NCI-H748 (cell line): Measurements from ENCODE around the gene ADAMTS9.

ENCODE experiments used
- DNase-seq: peaks from one replicate; lab custom pipeline; 2025; ENCODE audit not compliant: unreplicated experiment; lab: John Stamatoyannopoulos, UW

The ADAMTS9 gene

DNA sequence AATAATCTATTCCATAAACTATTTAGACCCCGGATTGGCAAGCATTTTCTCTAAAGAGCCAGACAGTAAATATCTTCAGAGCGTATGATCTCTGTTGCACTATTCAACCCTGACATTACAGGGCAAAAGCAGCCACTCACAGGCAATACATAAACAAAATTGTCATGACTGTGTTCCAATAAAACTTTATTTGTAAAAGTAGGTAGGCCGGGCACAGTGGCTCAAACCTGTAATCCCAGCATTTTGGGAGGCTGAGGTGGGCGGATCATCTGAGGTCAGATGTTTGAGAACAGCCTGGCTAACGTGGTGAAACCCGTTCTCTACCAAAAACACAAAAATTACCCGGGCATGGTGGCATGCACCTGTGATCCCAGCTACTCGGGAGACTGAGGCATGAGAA is 66.5 kb downstream of the ADAMTS9 start:
- no peak for DNase-seq

DNA sequence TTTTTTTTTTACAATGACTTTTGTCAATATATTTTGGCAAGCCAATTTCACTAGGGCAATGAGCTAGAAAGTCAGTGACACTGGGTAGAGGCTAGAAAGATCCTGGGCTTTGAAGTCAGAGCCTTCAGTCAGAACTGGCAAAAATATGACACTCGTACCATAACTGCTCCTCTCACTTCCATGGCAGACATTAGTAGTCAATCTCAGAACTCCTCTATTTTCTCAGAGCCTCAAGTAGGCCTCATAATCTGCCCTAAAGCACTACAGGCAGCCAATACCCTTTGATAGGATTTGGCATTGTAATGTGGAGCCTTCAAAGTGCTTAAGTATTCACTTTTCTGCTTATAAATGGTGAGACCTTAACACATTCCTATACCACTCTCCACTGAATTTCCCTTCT is 67.8 kb downstream of the ADAMTS9 start:
- no peak for DNase-seq

DNA sequence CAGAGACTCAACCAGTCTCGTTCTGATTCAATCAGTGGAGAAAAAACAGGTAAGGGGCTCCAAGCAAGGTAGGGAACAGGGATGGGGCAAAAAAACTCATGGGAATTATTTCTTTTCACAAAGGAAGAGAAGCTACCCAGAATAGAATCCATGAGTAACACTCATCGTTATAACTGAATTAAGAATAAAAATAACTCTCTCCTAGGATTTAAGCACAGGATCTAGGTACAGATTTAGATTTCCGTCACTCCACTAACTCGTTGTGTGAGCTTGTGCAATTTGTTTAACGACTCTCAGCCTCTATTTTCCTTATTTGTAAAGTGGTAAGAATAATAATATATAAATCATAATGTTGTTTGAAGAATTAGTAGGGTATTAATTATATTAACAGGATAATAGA is 68.6 kb downstream of the ADAMTS9 start:
- no peak for DNase-seq

DNA sequence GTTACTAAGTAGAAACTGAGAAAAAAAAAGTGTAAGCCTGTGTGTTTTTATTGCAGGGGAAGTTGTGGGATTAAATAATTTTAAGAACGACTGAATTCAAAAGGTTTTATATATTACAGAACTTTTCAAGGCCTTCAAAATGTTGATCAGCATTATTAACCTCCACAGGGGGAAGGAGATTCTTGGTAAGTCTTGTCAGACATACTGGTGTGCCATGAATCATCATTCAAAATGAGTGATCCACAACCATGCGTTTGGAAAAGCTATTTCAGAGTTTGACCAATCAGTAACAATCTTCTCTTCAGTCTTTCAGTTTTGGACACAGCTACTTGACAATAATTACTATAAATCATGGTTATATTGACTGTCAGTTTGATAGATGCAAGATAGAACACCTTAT is 70.2 kb downstream of the ADAMTS9 start:
- DNase-seq: no peak

DNA sequence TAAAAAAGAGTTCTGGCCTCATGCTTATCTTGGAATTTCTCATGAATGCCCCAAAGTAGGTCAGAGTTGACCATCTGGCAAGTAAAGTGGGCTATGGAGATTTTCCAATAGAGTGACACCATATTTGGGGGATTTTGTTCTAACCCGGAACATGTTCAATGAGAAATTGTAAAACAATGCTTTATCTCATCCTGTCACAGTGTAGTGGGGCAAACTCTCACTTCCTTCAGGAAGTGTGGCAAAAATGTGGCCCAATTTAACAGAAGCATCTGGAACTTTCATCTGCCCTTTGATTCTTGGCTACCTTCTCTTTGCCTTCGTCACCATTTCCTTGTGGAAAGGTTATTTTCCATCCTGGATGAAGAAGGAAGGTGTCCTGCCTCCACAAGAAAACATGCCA is 70.8 kb downstream of the ADAMTS9 start:
- DNase-seq: no peak

DNA sequence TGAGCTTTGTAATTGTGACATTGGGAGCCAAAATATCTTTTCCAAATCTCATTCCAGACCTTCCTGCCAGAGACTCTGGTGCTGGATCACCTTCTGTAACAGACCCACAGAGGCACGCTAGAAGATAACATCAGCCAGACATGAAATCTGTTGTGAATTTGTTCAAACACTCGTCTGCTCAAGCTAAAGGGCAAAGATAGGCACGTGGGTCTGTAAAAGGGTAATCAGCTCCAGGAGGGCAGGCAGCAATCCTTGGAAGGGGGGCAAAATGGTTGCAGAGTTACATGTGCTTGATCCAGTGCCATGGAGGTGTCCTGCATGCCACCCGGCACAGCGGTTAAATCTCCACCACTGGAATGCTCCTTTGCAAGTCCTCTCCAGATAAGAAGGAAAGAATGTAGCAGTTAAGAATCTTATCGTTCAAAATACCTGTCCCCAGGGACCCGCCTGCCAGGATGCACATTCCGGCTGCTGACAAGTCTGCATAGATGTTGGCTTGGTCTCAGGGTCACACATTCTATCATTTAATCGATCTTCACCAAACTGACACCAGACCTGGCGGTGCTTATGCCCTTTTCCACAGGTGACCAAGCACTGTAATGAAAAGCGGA is 74.8 kb downstream of the ADAMTS9 start:
- DNase-seq: peak; percentile 1

DNA sequence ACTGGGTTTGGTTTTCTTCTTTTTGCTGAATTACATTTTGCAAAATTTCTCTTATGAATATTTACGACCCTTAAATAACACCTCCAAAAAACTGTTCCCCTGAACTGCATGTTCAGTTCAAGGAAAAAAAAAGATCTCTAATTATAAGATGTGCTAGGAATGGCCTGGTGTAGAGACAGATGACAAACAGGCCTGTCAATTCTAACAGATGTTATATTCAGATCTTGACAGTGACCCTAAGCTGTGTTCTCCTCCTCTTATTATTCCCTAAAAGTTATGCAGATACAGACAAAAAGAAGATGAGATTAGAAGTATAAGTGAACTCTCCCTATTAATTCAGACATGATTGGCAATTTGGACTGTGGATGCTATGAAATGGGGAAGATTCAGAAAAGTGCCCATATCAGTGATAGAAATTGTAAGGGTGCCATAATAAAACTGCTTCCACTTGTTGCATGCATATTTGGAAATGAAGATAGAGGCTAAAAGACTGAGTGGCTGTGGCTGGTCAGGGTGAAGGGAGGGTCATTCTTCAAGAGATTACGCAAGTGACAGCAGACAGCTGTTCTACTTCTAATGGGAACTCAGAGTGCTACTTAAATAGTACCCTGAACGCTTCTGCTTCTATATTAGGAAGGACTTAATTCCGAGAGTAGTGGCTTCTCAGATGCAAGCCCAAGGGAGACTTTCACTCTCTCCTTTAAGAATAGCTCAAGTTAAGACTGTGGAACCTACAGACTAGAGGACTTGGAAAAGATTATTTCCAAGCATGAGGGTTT is 75.5 kb downstream of the ADAMTS9 start:
- DNase-seq: no peak

DNA sequence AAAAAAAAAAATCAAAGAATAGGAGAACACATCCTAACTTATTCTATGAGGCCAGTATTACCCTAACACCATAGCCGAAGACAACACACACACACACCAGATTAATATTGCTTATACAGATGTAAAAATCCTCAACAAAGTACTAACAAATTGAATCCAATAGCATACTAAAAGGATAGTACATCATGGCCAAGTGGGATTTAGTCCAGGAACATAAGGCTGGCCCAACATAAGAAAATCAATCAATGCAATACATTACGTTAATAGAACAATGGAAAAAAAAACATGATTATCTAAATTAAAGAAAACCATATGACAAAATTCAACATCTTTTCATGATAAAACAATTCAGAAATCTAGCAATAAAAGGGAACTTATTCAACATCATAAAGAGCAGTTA is 79.1 kb downstream of the ADAMTS9 start:
- no peak for DNase-seq

DNA sequence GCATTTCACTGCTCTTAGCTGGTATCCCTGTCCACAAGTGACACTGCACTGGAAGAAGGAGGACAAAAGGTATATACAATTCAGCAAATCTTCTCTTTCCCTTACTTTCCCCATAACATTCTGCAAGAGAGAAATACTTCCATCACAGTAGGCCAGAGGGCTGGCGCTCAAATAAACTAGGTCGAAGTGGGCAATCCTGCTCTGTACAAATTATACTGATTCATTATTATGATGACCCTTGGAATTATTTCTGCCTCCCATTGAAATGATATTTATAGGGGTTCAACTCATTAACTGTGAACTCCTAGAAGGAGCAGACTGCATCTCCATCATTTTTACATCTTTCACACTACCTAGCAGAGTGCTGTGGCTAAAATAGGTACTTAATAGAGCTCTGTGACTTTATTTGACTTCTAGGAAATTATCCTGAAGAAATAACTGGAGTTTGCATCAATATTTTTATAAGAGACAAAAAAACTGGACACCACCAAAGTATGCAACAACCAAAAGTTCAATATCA is 80.7 kb downstream of the ADAMTS9 start:
- no peak for DNase-seq

DNA sequence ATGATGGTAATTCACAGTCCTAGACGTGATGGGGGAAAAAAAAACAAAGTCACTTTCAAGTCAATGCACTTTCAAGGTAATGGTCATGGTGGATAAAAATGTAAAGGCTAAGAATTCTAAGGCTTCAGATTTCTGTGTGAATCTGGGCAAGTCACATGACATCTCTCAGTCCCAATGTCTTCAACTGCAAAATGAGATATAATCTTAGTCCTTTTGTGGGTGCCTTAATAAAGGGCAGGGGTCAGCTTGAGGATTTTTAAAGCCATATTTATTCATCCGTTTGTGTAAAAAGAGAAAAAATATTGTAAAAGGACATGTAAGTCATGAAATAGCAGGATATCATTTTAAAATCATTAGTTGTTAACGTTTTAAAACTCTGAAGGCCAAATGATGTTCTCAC is 83.5 kb downstream of the ADAMTS9 start:
- no peak for DNase-seq

DNA sequence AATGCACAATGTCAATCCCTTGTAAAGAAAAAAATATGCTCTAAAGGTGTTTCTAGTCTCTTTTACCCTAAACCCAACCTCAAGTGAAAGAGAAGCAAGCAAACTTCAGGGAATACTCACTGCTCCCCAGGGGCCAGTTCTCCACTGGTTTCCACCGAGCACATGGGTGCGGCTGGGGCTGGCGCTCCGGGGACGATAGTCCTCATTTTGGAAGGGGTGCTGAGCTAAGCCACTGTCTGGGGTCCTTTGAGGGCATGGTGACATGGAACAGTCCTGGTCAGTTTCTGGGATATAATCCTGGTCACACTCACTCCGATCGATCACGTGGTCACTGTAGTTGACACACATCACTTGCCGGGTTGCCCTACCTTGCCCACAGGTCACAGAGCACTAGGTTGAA is 86.0 kb downstream of the ADAMTS9 start:
- DNase-seq: no peak

DNA sequence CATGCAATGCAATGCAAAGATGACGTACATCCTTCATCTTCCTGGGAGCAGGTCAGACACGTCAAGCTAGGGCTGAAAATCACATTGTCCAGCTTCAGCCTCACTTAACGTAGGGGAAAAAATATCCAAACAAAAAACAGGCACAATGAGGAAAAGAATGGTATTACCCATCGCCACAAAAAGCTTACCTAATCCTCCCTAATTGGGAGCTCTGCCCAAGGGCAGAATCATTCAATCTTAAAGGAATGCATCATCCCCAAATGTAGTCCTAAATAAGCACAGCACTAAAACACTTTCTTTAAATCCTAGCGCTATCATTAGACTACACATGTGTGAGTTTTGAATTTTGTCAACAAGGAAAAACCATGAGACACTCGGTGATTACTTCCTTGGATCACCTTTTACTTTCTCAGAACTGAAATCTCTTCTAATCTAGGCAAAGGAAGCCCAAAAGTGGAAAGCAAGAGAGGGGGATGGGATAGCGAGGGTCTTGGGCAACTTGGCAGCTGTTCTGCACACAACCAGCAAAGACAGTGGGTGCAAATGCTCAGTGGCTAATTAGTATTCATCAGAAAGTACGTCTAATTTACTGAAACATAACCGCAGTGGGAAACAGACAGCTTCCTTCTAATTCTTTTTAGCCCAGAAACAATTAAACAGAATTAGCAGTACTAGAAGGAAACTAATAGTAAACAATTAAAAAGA is 87.4 kb downstream of the ADAMTS9 start:
- DNase-seq: peak; percentile 1

DNA sequence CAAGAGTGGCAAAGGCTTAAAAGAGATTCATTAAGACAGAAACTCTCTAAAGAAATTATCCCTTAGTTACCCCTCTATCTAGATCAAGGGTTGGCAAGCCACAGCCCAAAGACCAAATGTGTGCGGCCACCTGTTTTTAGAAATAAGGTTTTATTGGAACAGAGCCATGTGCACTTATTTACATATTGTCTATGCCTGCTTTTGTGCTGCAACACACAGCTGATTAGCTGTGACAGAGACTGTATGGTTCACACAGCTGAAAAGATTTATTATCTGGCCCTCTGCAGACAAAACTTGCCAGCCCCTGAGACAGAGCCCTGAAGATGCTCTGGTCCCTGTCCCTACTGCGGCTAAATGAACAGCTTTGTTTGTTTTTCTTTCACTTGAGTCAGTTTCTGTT is 88.1 kb downstream of the ADAMTS9 start:
- peak; percentile 71 for DNase-seq

DNA sequence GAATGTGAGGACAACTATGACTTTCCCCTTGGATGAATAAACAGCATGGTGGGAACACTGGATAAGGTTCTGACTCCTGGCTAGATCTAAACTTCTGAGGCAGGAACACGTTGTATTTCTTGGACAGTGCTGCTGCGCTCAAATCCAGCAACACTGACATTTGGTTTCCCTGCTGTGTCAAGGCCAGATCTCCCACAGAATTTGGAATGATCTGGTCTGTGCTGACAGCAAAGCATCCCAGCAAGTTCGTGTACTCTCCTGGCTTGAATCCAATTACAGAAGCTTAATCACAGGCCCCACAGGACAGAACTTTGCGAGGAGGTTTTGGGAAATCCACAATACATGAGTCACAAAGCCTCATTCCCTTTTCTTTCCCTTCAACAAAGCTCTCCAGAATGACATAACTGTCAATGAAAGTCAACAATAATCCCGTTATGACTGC is 92.5 kb downstream of the ADAMTS9 start:
- DNase-seq: no peak

DNA sequence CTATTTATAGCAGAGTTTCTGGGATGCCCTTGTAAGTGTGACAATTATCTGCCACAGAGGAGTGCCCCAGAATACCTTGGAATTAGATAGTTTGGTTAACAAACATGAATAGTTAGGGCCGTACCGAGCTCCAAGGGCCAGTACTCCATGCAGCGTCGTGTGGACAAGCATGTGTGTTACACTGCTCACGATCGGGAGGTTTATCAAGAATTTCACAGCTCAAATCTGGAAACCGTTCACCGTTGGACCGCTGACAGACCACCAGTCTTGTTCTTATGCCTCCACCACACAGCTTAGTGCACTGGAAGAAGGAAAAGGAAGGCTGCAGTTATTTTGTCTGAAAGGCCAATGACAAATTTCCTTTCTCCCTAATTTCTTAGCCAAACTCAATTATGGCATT is 93.7 kb downstream of the ADAMTS9 start:
- no peak for DNase-seq

DNA sequence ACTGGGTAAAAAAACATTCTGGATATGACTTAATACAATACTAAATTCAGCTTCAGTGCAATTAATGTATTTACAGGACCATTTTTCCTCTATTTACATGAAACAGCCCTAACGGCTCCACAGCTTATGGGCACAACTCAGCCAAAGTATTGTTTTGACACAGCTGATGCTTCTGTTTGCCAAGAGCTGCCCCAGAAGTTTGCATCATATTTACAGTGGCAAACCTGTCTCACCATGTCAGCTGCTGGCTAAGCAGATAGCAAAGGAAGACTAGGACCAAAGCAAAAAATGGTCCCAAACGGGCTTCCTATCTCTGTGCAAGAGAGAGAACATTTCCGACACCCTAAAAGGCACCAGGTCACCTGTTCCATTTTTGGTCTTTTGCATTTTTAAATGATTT is 94.5 kb downstream of the ADAMTS9 start:
- DNase-seq: peak; percentile 54

DNA sequence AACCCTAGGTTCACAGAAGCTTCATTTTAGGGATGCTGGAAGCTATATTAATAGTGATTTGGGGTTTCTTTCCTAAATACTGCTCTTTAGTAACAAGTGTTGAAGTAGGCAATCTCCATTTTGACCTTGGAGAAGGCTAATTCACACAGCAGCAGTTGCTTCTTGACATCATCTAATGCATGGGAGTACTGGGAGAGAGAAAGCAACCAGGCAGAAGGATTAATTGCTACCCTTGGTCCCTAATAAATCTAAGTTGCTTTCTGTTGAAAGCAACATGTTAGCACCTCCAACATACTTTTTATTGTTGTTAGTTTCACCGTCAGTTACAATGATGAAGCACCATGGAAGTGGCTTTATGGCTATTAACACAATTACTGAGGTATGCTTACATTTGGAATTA is 96.2 kb downstream of the ADAMTS9 start:
- no peak for DNase-seq

DNA sequence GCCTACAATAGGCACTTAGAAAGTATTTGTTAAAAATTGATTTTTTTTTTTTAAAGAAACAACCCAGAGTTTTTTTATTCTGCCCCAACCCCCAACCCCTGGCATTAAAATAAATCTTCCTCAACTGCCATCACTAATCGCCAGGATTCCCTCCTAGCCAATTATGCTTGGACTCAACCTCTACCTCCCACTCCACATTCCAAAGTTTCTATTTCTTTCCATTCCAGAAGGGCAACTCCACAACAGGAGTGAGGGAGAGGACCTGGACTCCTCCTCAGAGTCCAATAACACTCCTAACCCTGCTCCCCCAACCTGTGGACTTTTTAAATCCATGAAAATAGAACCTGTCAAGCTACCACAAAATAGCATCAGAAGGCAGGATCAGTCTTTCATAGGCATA is 99.4 kb downstream of the ADAMTS9 start:
- DNase-seq: no peak

DNA sequence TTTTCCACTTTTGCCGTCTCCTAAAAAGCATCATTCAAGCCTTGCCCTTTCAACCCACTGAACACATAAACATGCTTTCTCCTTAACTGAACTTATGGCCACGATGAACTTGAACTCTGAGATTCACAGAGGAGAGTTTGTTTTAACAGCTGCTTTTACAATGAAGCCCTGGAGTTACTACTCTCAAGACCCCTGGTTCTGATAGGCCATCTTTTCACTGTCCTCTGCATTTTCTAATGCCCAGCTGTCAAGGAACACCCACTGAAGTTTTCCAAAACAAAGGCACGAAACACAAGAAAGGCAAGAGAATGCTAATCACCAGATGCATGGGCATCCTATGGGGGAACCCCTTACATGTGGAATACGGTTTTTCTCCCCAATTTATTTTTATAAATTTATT is 100.8 kb downstream of the ADAMTS9 start:
- DNase-seq: no peak

DNA sequence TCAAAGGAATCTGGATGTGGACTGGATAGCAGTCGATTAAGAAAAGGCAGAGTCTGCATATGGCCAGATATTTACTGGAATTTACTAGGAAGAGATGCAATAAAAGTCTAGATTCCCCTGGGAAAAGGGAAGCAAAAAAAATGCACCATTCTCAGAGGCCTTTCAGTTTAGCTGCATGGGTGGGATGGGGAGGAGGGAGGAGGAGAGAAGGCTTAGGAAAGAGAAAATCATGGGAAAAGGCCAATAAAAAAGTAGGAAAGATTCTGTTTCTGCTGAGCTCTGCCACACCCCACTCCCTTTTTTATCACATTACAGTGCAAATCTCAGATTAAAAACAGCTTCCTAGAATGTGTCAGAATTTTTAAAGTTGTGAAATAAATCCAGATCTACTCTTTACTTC is 103.6 kb downstream of the ADAMTS9 start:
- no peak for DNase-seq

DNA sequence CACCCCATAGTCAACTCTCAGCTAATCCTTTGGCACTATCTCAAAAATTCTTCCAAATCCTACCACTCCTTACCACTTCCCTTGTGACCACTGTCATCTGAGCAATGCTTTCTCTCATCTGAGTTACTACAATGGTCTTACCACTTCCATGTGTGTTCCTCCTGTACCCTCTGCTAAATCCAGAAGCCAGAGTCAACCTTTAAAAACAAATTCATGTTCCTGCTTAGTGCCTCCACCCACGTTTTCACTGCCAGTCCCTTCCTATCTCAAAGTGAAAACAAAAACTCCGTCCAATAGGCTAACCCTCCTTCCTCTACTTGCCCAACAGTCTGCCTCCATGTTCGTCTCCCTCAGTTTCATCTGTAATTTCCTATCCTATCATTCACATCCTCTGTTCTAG is 109.0 kb downstream of the ADAMTS9 start:
- no peak for DNase-seq
